Esophagus squamous epithelium (tissue), 5 donors: Measurements from ENCODE around the gene ATP9B. TPM values are rescaled to one million over a fixed set of nuclear protein-coding genes. Genes with fewer than 3 reads are reported as not detected.

ENCODE experiments used
- DNase-seq: peaks from one replicate; lab custom pipeline; 2025; lab: John Stamatoyannopoulos, UW
- H3K27ac ChIP-seq, 4 donors: fragments of 200-600 bp; sonication (generic); one replicate each; pipeline ENCODE4 v1.5.1; 2016 to 2019; ENCODE audit warnings: mild to moderate bottlenecking in 1 of 4
- H3K27me3 ChIP-seq, 4 donors: fragments of 200-600 bp; sonication (generic); 1 replicate in 3 of 4; 2 replicates in 1 of 4; pipeline versions ENCODE4 v1.5.1 to v1.6.0; 2017 to 2021; ENCODE audit warnings: antibody characterized with exemption in 1 of 4
- H3K36me3 ChIP-seq, 3 donors: fragments of 200-600 bp; sonication (generic); one replicate each; pipeline ENCODE4 v1.5.1; 2016 to 2019
- H3K4me1 ChIP-seq, 3 donors: fragments of 200-600 bp; sonication (generic); one replicate each; pipeline ENCODE4 v1.5.1; 2017 to 2019
- H3K4me3 ChIP-seq, 4 donors: fragments of 200-600 bp; sonication (generic); 1 replicate in 3 of 4; 2 replicates in 1 of 4; pipeline ENCODE4 v1.5.1; 2016 to 2019; ENCODE audit warnings: mild to moderate bottlenecking in 2 of 4, moderate library complexity in 1 of 4
- H3K9me3 ChIP-seq, 3 donors: fragments of 200-600 bp; sonication (generic); one replicate each; pipeline ENCODE4 v1.5.1; 2016 to 2019
- CTCF ChIP-seq, 6 experiments: fragments of 450-650 bp in 4 of 6; fragments of 200-600 bp in 2 of 6; sonication (generic) in 2 of 6; IDR thresholded peaks; one replicate each; pipeline ENCODE4 v1.5.1; 2016 to 2019; ENCODE audit warnings: antibody characterized with exemption in 6 of 6, mild to moderate bottlenecking in 4 of 6, moderate library complexity in 4 of 6
- POLR2A ChIP-seq, 4 donors: fragments of 450-650 bp; IDR thresholded peaks; one replicate each; pipeline ENCODE4 v1.6.1; 2017; ENCODE audit warnings: antibody characterized with exemption in 4 of 4, mild to moderate bottlenecking in 4 of 4, moderate library complexity in 3 of 4
- WGBS, 2 donors: methylation state at CpG; one replicate each; pipeline ENCODE4 v1.1.5; 2018; 5-methylcytosine and 5-hydroxymethylcytosine counted together
- intact Hi-C: fragments of 100-400 bp; cut with DNase I; formaldehyde crosslinking; loops from one replicate; pipeline ENCODE4 v1.15.0; 2022
- total RNA-seq, 4 donors: library from RNA; depleted of rRNA; stranded (reverse); fragments of >200 nt; gene quantifications; one replicate each; pipeline ENCODE4 v1.1.0, GENCODE V29; 2016
- donor health status: DM: yes; HTN: yes; CAD: no.

ATP9B gene
- total RNA-seq, 4 donors from 2014 or later: 12.9 to 46.7 (median 22.0) TPM

- no peak overlapping the region for H3K4me3 ChIP-seq
- 49 to 70% methylated on average over 6 to 7 of the region's 16 CpGs for WGBS, 2 donors
- intact Hi-C loops: loop anchor here (5.0 kb wide), 1 partner anchor 142 kb away; no protein-coding TSS in a partner anchor
- H3K4me1 ChIP-seq: peaks cover 0 to 10% (median 0%) of the 10 kb centered on the region in 3 donors
- peaks cover 0 to 71% (median 0%) of the 10 kb centered on the region in 4 donors for H3K27me3 ChIP-seq
- no peaks in the 10 kb centered on the region for H3K9me3 ChIP-seq
- no peak overlapping the region for H3K27ac ChIP-seq
- DNase-seq: no peak
- TF ChIP-seq CTCF (IDR thresholded peaks at IDR 0.05): no peak
- no peak for TF ChIP-seq POLR2A (IDR thresholded peaks at IDR 0.05)
- H3K36me3 ChIP-seq: no peaks in the 10 kb centered on the region
Observed at GRCh38 chr18:79384834-79385233, 315.6 kb downstream of the ATP9B start.

GRCh38 chr18:79385326-79385707, 316.1 kb downstream of the ATP9B start:
- Histone ChIP-seq H3K27ac (no peak overlapping the region), H3K4me1 (peaks cover 0 to 10% (median 0%) of the 10 kb centered on the region in 3 donors), H3K27me3 (peaks cover 0 to 72% (median 0%) of the 10 kb centered on the region in 4 donors), H3K9me3 (no peaks in the 10 kb centered on the region), H3K36me3 (no peaks in the 10 kb centered on the region), H3K4me3 (no peak overlapping the region)
- intact Hi-C loops: no loop called here
- no peak for DNase-seq
- WGBS, 2 donors: 75 to 100% methylated on average over 1 to 15 of the region's 17 CpGs
- TF ChIP-seq POLR2A (IDR thresholded peaks at IDR 0.05) (no peak), CTCF (IDR thresholded peaks at IDR 0.05) (no peak)

GRCh38 chr18:79385708-79386341, 316.6 kb downstream of the ATP9B start:
- Histone ChIP-seq H3K27me3 (peaks cover 0 to 75% (median 0%) of the 10 kb centered on the region in 4 donors), H3K36me3 (no peaks in the 10 kb centered on the region), H3K27ac (no peak overlapping the region), H3K9me3 (no peaks in the 10 kb centered on the region), H3K4me3 (no peak overlapping the region), H3K4me1 (peaks cover 0 to 10% (median 0%) of the 10 kb centered on the region in 3 donors)
- no peak for TF ChIP-seq CTCF (IDR thresholded peaks at IDR 0.05)
- TF ChIP-seq POLR2A (IDR thresholded peaks at IDR 0.05): no peak
- WGBS, 2 donors: 62 to 65% methylated on average over 14 to 18 of the region's 21 CpGs
- DNase-seq: no peak
- intact Hi-C loops: no loop called here

GRCh38 chr18:79386547-79386946, 317.4 kb downstream of the ATP9B start:
- Histone ChIP-seq H3K27me3 (peaks cover 0 to 83% (median 0%) of the 10 kb centered on the region in 4 donors), H3K4me3 (no peak overlapping the region), H3K27ac (no peak overlapping the region), H3K36me3 (no peaks in the 10 kb centered on the region), H3K9me3 (no peaks in the 10 kb centered on the region), H3K4me1 (peaks cover 0 to 10% (median 0%) of the 10 kb centered on the region in 3 donors)
- intact Hi-C loops: no loop called here
- TF ChIP-seq CTCF (IDR thresholded peaks at IDR 0.05) (no peak), POLR2A (IDR thresholded peaks at IDR 0.05) (no peak)
- DNase-seq: no peak
- WGBS, 2 donors: 100% methylated on average over 4 of the region's 14 CpGs; no CpG with 5 or more reads in 1 of the 2 donors

GRCh38 chr18:79387214-79387613, 318.0 kb downstream of the ATP9B start:
- Histone ChIP-seq H3K4me3 (no peak overlapping the region), H3K36me3 (no peaks in the 10 kb centered on the region), H3K27ac (no peak overlapping the region), H3K4me1 (peaks cover 0 to 10% (median 0%) of the 10 kb centered on the region in 3 donors), H3K9me3 (no peaks in the 10 kb centered on the region), H3K27me3 (peaks cover 0 to 88% (median 0%) of the 10 kb centered on the region in 4 donors)
- WGBS, 2 donors: 56 to 61% methylated on average over 6 of the region's 6 CpGs
- intact Hi-C loops: no loop called here
- no peak for DNase-seq
- no peak for TF ChIP-seq POLR2A (IDR thresholded peaks at IDR 0.05)
- TF ChIP-seq CTCF (IDR thresholded peaks at IDR 0.05): no peak
